GM21717 (cell line): ENCODE measurements around the gene TBK1.
"Not testable (repeated sequence)": the region's sequence is repeated elsewhere in the genome, so short reads cannot be mapped to it uniquely, and the experiment has no call there.

Experiments
- ATAC-seq: cut with Tn5 transposase; IDR thresholded peaks from one replicate; pipeline ENCODE4 v1.9.1; 2021; ENCODE audit warnings: mild to moderate bottlenecking, moderate library complexity; ENCODE audit not compliant: unreplicated experiment

The TBK1 gene

DNA sequence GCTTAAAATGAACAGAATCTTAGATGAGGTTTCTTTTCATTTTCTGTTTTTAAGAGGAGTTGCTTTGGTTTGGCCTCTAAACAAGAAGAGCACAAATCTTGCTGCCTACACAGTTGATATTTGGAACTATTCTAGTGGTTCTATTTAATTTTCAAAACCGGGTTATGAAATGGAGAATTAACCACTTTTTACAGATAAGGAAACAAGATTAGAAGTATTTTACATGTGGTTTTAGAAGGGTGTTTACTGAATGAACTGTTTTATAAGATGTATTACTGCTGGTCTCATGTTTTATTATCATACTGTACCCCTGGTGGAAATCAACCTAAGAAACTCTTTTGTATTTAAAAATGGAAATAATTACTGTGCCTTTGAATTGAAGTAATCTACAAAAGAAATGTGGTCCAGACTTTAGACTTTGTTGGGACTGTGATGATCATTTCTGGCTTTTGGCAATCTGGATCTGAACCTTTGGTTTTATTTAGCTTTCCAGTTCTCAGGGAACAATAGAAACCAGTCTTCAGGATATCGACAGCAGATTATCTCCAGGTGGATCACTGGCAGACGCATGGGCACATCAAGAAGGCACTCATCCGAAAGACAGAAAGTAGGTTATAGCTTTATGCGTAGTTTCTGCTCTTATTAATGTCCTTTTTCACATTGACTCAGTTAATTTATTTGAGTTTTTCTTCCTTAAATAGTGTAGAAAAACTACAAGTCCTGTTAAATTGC, 43.2 kb downstream of the TBK1 start:
- no peak for ATAC-seq

GRCh38 chr12:64496839-64497400, 45.0 kb downstream of the TBK1 start:
- no peak for ATAC-seq

DNA sequence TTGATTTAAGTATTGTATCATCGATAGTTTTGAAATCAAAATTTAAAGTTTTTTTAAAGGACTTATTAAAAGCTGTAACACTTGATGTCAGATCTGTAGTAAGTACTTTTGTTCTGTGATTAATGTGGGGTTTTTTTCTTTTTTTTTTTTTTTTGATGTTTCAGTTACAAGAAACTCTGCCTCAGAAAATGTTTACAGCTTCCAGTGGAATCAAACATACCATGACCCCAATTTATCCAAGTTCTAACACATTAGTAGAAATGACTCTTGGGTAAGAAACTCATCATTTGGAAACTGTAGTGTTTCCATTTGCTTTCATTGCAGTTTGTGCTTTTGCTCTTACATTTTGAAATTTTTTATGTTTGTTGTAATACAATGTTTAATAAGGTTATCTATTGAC, 45.6 kb downstream of the TBK1 start:
- ATAC-seq = no peak

- ATAC-seq = no peak
These were observed 46.0 kb downstream of the TBK1 start for GRCh38 chr12:64497903-64498302.

DNA sequence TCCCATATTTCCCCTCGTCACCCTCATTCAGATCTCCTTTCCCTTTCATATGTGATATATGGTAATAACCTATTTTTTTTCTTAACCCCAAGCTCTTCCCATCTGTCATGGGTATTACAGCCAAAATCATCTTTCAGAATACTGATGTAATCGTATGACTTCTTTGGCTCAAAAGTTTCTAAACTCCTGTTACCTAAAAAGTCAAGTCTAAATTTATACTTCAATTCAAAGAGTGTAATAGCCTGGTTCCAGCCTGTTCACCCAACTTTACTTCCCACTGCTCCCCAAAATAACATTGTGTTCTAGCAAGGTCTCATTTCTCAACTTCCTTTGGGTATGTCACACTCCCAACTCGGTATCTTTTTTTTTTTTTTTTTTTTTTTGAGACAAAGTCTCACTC, 48.5 kb downstream of the TBK1 start:
- ATAC-seq = no peak

- no peak for ATAC-seq
These were observed 49.6 kb downstream of the TBK1 start for GRCh38 chr12:64501486-64501885.

GRCh38 chr12:64506955-64507354, 55.0 kb downstream of the TBK1 start:
- no peak for ATAC-seq

GRCh38 chr12:64510667-64511066, 58.7 kb downstream of the TBK1 start:
- ATAC-seq = no peak

DNA sequence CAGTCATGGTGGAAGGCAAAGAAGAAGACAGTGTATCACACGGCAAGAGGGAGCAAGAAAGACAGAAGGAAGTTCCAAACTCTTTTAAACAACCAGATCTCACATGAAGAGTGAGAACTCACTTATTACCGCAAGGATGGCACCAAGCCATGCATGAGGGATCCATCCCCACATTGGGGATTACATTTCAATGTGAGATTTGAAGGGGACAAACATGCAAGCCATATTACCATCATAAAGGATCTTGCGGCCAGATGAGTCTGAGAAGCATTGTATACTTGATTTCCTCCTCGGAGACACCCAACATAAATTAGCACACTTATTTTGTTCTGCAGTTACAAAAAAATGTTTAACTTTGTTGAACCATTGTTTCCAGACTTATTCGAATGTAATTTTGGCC, 66.5 kb downstream of the TBK1 start:
- no peak for ATAC-seq

DNA sequence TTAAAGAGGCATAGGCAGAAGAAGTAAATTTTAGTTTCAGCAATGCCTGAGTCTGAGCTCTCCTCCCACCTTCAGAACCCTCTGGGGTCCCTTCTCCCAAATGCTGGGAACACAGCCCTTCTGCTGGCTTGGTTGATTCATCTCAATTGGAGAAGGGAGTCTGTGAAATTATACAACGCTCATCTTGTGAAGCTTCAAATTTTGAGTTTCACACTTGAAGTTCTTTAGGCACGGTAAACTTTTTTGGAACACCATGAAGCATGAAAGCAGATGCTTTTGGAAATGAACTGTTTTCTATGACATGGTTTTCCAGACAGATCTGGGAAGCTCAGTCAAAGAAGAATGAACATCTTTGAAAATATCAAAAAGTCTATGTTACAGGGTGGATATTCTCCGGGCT, 69.9 kb downstream of the TBK1 start:
- no peak for ATAC-seq

- ATAC-seq = no peak
These were observed 70.4 kb downstream of the TBK1 start for GRCh38 chr12:64522316-64522715.

- ATAC-seq = no peak
These were observed 70.9 kb downstream of the TBK1 start for GRCh38 chr12:64522807-64523206.

DNA sequence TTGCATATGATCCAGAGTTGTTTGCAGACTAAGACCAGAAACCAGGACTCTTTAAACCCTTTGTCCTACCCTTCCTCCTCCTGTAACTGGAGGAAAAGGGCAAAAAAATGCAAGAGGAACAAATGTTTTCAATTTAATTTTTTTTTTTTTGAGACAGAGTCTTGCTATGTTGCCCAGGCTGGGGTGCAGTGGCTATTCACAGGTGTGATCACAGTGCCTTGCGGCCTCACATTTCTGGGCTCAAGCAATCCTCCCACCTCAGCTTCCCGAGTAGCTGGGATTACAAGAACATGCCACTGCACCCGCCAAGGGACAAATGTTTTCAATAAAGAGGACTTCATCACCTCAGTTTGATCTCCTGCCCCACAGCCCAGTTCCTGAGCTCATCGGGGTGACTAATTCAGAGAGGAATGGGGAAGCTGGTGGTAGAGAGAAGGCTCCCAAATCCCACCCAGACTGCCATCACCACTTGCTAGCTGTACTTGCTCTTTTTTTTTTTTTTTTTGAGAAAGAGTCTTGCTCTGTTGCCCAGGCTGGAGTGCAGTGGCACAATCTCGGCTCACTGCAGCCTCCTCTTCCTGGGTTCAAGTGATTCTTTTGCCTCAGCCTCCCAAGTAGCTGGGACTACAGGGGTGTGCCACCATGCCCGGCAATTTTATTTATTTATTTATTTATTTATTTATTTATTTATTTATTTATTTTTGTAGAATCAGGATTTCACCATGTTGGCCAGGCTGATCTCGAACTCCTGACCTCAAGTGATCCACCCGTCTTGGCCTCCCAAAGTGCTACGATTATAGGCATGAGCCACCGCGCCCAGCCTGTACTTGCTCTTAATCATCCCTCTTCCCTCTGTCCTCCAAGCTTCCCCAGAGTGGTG, 71.9 kb downstream of the TBK1 start:
- ATAC-seq = not testable (repeated sequence)

DNA sequence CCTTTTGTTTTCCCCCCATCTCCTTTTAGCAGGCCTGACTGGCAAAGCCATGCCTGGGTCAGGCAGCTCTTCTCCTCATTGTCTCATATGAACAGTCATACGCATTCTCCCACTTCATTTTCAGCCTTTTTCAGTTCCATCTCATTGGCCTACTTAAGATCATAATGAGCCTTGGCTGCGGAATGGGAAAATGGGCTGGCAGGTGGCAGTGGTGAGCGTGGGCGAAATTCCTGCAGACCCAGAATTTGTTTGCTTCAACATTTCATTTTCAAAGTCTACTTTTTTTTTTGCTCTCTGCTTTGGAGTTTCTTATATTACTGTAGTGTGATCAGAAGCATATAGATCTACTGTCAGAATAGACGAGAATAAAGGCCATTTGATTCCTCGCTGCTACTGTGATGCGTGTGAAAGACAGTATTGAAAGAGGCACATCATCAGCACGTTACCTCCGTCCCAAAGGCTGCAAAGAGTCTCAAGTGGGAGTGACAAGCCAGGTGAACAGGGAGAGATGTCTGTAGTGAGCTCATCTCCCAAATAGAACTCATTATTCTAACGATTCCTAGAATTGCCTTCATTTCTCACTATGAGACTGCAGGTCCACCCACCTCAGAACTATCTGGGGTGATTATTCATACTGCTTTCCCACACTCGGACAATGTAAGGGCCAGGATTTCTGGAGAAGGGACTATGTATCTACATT, 73.7 kb downstream of the TBK1 start:
- no peak for ATAC-seq

DNA sequence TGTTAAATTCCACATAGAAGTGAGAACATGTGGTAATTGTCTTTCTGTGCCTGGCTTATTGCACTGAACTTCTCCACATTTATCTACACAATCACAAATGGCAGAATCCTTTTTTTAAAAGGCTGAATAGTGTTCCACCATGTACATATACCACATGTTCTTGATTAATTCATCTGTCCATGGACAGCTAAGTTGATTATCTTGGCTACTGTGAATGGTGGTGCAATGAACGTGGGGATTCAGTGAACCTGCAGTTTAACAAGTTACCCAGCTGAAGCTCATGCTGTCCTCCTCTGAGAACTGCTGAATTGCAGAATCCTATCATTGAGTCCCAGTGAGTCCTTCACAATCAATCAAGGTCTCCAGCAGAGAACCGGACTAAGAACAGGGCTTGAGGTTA, 74.9 kb downstream of the TBK1 start:
- ATAC-seq = no peak

DNA sequence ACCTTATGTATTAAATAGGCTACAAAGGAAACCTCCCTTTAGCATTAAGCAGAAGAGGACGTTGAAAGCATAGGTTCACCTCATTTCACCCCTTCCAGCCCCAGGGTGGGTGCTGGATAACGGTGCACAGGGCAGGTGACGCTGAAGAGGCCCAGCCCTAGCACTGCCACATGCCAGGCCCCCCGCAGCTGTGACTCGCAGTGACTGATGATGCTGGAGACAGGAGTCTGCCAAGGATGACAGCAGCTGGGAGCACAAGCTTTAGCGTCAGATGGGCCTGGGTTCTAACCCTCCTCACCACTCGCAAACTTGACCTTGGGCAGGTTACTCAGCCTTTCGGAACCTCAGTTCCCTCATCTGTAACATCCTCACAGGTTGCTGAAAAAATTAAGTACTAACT, 76.7 kb downstream of the TBK1 start:
- ATAC-seq = no peak

DNA sequence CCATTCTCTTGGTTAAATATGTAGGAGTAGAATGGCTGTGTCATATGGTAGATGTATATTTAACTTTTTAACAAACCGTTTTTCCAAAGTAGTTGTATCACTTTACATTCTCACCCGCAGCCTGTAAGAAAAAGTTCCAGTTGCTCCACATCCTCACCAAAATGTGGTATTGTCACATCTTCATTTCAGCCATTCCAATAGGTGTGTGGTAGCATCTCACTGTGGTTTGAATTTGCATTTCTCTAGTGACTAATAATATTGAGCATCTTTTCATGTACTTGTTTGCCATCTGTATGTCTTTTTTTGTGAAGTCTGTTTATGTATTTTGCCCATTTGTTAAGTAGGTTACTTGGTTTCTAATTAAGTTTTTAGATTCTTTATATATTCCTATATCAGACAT, 78.6 kb downstream of the TBK1 start:
- ATAC-seq = no peak

DNA sequence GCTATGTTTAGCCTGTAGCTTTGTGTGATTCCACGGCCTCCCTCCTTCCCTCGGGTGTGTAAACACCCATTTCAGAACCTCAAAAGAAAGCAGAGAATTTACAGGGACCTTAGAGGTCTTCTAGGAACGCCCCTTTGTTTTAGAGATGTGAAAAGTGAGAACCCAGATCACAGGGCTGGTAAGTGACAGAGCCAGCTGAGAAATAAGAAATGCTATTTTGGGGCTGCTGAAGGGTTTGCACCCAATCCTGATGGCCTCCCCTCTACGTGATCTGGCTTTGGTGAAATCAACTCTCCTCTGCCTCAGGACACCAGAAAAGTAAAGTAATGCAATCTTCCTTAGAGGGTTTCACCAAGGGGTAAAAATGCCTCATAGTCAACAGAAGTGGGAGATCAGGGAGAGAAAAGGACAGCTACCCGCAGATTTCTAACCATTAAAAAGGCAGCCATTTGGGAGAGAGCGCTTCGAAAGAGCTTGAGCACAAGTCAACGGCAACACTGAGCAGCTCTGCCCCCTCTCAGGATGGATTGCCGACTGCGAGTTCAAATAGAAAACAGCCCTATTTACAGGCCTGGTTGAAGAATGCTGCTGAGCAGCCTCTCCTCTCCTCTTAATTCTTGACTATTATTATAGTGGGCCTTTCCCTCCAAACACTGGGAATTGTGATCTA, 79.9 kb downstream of the TBK1 start:
- ATAC-seq = no peak

GRCh38 chr12:64532734-64533351, 80.9 kb downstream of the TBK1 start:
- no peak for ATAC-seq

GRCh38 chr12:64534672-64535199, 82.8 kb downstream of the TBK1 start:
- ATAC-seq = no peak
